Neural progenitor cell (in vitro differentiated cells): Measurements from ENCODE around the gene ADIG.

Source experiments
- CTCF ChIP-seq: fragments of 200-600 bp; sonication (generic); IDR thresholded peaks from 2 replicates; pipeline ENCODE4 v1.5.1; 2017; ENCODE audit warnings: antibody characterized with exemption, mild to moderate bottlenecking
- EZH2 ChIP-seq: fragments of 200-600 bp; sonication (generic); IDR thresholded peaks from 2 replicates; pipeline ENCODE4 v1.6.1; 2017; ENCODE audit warnings: antibody characterized with exemption, mild to moderate bottlenecking, moderate library complexity

- TF ChIP-seq EZH2 (no peak), CTCF (no peak)
Measured at GRCh38 chr20:38581830-38582358, 897 bp downstream of the ADIG start.
